Measurements from ENCODE around the gene MRPL51.
"Not testable (repeated sequence)": the region's sequence is repeated elsewhere in the genome, so short reads cannot be mapped to it uniquely, and the experiment has no call there.

MRPL51 gene

GRCh38 chr12:6477601-6478377 is 15.3 kb downstream of the MRPL51 start:
- not testable (repeated sequence) for DNase-seq

GRCh38 chr12:6476489-6476888 is 16.6 kb downstream of the MRPL51 start:
- no peak for DNase-seq

- not testable (repeated sequence) for DNase-seq
Observed at GRCh38 chr12:6475233-6475975, 17.7 kb downstream of the MRPL51 start.

DNA sequence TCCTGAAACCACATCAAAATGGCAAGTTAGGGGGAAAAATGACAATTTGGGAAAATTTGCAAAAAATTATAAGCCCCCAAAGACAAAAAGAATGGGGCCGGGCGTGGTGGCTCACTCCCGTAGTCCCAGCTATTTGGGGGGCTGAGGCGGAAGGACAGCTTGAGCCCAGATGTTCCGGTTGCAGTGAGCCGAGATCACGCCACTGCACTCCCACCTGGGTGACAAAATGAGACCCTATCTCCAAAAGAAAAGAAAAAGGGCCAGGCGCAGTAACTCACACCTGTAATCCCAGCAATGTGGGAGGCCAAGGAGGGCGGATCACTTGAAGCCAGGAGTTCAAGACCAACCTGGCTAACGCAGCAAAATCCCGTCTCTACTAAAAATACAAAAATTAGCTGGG is 20.6 kb downstream of the MRPL51 start:
- no peak for DNase-seq

DNA sequence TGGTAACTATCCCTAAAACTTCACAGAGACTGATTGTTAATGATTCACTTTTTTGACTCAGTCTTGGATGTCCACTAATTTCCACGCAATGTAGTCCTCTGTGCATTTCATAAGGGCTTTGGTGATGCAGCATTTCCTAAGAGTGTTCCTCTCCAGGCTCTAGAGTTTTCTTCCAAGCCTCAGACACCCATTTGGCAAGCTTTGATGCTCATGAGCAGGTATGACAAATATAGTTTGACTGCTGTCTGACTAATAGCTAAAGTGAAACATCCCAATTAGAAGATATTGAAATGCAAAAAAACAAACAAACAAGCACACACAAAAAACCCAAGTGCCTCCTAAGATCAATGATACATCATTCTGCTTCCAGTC is 21.1 kb downstream of the MRPL51 start:
- DNase-seq, result no peak

GRCh38 chr12:6470375-6471163 is 22.5 kb downstream of the MRPL51 start, which contains the start of gene VAMP1:
Gene VAMP1 (minus strand): TSS chr12:6470677. CDS start chr12:6470531, 146 bp downstream.
- peak; percentile 96 for DNase-seq

GRCh38 chr12:6469609-6470374 is 23.3 kb downstream of the MRPL51 start:
- no peak for DNase-seq

DNA sequence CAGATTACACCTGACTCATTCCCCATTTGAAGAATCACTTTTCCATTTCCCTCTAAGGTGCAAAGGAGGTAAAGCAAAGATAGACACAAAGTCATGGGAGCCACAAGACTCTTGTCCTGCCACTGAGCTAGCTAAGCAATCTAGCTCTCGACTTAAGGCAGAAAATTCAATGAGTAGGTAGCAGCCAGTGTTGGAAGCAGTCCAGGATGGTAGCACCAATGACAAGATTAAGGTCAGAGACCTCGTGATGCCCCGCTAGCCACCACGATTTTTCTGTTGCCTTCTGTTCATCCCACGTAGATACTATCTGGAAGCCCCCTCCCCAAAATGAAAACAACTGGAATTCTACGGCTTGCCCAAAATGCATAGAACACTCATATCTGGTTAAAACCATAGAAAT is 24.0 kb downstream of the MRPL51 start:
- no peak for DNase-seq

GRCh38 chr12:6468283-6468575 is 24.8 kb downstream of the MRPL51 start:
- DNase-seq, result no peak

- DNase-seq, result not testable (repeated sequence)
Observed at GRCh38 chr12:6467571-6468282, 25.3 kb downstream of the MRPL51 start.

DNA sequence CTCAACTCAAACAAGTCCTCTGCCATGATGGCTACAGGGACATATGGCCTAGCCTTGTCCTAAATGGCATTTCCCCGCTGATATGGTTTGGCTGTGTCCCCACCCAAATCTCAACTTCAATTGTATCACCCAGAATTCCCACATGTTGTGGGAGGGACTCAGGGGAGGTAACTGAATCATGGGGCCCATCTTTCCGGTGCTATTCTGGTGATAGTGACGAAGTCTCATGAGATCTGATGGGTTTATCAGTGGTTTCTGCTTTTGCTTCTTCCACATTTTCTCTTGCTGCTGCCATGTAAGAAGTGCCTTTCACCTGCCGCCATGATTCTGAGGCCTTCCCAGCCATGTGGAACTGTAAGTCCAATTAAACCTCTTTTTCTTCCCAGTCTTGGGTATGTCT is 26.3 kb downstream of the MRPL51 start:
- not testable (repeated sequence) for DNase-seq

- DNase-seq, result no peak
Observed at GRCh38 chr12:6466184-6466573, 26.9 kb downstream of the MRPL51 start.

GRCh38 chr12:6465467-6466183 is 27.4 kb downstream of the MRPL51 start:
- DNase-seq, result no peak

GRCh38 chr12:6464531-6464930 is 28.5 kb downstream of the MRPL51 start:
- no peak for DNase-seq

DNA sequence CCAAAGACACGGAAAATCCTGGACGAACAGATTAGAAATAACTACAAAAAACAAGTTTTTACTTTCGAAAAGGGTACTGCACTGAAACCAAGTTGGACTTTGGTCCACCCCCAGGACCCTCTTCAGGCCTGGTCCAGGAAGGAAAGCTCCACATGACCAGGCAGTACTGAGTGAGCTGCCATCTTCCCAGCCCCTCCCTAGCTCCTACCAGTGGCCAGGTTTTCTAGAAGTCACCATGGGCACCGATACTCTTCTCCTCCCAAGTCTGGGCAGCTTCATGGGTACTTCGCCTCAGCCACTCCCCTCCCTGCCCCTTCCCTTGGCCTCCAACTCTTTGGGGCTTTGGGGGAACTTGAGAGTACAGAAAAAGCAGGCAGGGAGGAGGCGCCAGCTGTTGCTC is 29.2 kb downstream of the MRPL51 start:
- no peak for DNase-seq

DNA sequence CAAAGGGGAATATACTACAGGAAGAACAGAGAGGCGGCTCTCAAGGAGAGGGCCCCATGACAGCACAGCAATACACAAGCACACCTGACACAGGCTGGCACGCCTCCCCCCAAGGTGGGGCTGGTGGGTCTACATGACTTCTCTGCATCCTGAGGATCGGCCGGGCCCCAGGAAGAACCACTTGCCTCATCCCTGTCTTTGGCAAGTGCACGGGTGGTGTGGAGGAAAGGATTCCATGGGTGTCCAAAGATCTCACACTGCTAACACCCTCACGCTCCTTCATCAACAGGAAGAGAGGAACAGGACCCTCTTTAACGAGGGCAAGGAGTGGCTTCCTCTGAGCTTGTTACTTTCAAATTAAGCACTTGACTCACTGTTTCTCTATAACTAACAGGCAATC is 29.8 kb downstream of the MRPL51 start:
- DNase-seq, result no peak

DNA sequence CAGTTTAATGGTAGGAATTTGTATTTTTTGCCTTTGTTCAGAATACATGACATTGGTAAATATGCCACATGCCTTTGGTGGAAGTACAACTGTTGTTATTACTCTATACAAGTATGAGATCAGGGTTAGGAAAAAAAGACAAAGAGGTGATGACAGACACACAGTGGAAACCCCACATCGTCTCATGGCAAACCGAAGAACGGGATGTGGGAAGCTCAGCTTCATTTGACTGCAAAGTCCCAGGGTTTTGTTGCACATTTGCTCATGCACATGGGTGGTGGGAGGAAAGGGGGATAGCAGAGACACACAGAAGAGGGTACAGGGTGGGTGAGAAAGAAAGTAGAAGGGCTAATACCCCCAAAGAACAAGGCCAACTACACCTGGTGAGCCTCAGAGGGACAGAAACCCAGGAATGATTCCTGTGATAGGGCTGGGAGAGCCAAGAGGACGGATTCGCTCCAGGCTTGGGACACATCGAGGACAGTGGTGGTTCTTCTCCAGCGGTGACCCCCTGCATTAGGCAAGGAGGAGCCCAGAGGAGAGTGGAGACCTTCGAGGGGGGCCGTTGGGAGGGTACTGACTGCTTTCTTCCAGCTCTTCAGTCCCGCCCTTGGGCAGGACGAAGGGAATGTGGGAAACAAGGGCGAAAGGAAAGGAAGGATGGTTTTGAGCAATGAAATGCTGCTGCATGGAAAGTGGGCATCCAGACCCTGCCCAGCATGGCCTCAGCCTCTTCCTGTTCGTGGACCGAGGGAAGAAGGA is 30.6 kb downstream of the MRPL51 start:
- no peak for DNase-seq

DNA sequence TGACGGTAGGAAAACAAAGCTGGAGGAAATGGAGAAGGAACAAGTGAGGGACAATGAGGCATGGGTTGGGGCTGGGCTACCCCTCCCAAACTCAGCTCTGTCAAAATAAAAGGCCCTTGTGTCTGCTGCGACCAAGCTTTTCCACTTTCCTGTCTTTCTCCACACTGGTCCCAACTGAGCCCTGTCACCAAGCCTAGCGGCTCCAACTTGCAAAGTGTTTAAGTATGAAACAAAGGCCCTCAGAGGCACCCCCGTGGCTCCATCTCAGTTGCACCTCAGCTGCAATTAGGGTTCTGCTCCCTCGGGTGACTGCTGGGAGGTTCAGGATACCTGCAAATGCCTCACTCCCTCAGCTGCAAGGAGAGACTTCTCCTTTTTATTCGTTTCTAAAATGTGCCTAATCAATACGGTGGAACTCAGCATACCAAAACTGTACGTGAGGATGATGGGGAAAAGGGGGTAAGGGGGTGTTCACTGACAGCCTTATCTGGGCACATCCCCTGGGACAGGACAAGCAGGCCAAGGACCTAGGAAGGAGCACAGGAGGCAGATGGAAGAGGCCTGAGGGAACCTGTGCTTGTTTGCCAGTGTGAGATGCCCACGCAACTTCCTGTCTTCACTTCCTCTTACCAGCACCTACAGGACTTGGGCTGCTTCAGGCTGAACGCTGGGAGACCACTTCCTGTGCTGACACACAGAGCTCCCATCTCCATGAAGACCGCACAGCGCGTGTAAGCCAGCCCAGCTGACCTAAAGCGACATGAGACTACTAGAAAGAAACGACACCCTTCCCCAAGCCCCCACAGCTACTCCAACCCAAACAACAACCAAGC is 31.4 kb downstream of the MRPL51 start:
- DNase-seq, result peak; percentile 63

GRCh38 chr12:6460751-6461371 is 32.2 kb downstream of the MRPL51 start:
- peak; percentile 39 for DNase-seq
